ENCODE results near the gene ACLY. TPM values are rescaled to one million over a fixed set of nuclear protein-coding genes. Genes with fewer than 3 reads are reported as not detected.
"Not testable (repeated sequence)": the region's sequence is repeated elsewhere in the genome, so short reads cannot be mapped to it uniquely, and the experiment has no call there.

ACLY gene
- total RNA-seq, 1 experiment from 2014 or later, result 226 TPM

DNA sequence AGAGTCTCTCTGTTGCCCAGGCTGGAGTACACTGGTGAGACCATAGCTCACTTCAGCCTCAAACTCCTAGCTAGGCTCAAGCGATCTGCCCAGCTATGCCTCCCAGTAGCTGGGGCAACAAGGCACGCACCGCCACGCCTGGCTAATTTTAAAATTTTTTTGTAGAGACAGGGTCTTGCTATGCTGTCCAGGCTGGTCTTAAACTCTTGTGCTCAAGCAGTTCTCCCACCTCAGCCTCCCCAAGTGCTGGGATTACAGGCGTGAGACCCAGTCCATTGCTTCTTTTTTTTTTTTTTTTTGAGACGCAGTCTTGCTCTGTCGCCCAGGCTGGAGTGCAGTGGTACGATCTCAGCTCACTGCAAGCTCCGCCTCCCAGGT, 44.5 kb downstream of the ACLY start:
- not testable (repeated sequence) for DNase-seq (ENCODE audit: low read depth)

DNA sequence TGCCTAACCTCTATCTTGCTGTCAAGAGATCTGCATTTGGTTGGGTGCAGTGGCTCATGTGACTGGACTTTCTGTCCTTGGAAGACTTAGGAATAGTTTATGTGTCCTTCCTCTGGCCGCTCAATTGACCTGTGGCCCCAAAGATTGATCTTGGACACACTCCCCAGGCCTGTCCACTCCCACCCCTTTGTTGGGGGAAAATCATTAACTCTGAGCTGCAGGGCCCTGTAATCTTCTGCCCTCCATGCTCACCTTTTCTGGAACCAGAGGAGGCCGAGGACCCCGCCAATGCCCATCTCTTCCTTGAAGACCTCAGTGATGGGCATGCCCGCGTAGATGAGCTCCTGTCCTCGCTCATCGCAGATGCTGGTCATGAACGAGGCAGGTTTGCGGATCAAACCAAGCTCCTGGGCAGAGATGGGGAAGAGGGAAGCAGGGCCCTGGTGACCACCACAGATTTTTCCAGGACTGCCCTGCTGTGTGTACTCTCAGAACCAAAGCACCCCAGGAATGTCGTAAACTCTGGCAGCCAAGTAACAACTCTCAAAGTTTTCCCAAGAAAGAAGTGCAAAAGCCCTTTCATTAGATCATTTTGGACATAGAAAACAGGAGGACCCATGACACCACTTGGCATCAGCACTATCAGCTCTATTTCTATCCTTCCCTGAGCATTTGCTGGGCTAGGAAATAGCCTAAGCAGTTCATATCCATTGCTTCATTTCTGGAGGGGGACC, 45.0 kb downstream of the ACLY start:
- DNase-seq (ENCODE audit: low read depth), result no peak

DNA sequence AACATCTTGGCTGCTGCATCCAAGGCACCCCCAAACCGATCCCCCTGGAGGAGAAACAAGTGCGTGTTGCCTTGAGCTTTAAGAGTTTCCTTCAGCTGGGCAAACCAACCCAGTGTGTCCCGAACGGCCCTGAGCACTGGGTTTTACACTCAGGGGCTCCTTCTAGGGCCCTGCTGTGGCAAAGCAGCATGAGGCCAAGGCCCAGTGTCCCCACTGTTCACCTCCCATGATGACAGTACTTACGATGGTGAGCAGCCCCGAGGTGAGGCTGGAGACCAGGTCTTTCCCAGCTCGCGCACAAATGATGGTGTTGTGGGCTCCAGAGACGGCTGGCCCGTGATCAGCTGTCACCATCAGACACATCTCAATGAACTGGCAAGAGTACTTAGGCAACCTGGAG, 47.0 kb downstream of the ACLY start:
- no peak for DNase-seq (ENCODE audit: low read depth)

DNA sequence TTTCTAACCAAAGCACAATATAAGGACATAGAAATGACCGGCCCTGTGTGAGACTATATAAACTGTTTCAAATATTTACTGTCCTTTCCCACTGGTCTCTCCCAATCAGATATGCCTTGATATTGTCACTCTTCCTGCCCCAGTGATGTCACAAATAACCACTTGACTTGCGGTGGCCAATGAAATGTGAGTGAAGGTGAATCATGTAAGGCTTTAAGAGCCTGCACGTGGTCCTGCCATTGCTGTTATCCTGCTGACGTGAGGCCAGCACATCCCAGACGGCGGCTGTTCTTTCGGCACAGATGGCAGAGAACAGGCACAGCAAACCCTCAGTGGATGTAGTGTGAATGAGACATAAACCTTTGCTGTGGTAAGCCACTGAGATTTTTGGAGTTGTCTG, 48.1 kb downstream of the ACLY start:
- no peak for DNase-seq (ENCODE audit: low read depth)

DNA sequence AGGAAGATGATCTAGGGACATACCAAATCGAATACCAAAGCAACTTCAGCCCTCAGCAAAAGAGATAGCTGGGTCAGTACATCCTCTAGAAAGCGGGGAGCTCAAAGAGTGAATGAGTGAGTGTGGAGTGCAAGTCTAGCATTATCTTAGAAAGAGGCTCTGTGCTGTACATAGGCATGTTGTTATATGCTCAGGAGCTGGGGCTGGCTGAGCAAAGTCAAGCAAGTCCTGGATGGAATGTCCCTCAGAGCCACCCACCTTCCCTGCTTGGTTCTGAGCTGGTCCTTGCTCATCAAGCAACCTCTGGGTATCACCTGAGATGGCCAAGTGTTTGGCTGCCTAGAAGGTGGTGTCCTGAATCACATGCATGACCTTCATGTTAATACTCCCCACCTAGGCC, 48.7 kb downstream of the ACLY start:
- DNase-seq (ENCODE audit: low read depth), result no peak

DNA sequence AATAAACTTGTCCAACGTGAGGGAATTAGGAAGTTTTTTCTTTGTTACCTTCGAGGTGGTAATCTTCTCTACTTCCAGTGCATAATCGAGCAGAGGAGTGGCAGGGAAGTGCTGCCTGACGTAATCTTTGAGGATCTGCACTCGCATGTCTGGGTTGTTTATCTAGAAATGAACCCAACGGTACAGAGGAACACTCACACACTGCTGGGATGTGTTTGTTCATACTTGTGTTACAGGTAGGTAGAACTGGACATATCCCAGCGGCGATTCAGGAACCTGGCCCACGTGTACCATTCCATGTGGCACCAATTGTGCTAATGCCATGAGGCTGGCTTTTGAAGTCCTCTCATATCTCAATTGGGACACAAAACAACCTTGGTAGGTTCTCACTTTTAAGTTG, 49.3 kb downstream of the ACLY start:
- no peak for DNase-seq (ENCODE audit: low read depth)

DNA sequence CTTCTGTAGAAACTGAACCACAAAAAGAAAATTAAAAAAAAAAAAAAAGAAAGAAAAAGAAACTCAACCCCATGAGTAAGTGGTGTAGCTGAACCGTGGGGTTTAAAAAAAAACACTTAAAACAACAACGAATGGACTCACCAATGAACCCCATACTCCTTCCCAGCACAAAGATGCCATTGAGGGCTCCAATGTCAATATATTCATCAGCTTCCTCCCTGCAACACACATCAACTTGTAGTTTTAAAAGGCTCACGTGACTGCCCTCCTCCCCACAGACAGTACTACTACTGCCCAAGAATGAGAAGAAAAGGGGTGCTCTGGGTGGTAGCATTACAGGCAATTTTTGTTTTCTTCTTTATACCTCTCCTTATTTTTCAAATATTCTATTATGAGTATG, 50.2 kb downstream of the ACLY start:
- DNase-seq (ENCODE audit: low read depth), result no peak

DNA sequence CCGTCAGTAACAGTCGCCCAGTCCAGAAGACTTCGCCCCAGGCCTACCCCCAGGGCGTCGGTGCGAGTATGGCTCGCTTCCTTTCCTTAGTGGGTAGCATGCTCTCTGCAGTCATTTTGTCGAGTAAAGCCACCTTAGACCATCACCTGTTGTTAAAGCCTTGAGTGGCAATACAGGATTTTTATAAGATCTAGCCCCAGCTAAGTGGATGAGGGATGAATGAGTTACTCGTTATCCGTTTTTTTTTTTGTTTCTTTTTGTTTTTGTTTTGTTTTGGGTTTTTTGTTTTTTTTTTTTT, 53.2 kb downstream of the ACLY start:
- no peak for DNase-seq (ENCODE audit: low read depth)

DNA sequence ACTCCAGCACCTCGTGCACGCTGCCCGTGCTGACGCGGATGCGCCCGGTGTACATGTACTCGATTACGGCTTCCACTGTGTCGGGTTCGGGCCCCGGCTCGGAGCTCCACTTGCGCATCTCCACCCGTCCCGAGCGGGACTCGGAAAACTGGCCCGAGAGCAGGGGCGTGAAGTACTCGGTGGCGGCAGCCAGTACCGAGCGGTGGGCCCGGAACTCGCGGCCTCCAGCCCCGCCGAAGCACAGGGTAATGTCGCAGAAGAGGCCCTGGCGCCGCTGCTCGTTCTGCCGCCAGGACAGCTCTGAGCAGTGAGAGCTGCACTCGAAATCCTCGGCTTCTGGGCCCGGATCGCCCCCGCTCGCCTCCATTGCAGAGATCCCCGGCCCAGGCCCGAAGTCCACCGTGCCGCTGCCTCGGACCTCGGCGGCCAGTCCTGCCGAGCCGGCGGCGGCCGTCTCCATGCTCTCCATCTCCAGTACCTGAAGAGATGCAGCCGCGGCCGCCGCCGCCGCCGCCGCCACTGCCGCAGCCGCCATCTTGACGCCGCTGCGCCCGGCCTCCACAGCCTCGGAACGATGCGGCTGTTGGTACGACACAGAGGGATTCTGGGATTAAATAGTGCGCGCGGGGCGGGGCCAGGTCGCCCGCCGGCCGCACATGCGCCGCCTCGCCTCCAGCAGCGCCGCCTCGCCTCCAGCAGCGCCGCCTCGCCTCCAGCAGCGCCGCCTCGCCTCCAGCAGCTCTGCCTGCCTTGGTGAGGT, 53.7 kb downstream of the ACLY start, which contains the start of gene KLHL11:
Gene KLHL11, minus strand, starts transcription at position 588 of the 760 bp plus-strand sequence. Its CDS starts 53 bp downstream, at position 535.
- peak; percentile 92 for DNase-seq (ENCODE audit: low read depth)

DNA sequence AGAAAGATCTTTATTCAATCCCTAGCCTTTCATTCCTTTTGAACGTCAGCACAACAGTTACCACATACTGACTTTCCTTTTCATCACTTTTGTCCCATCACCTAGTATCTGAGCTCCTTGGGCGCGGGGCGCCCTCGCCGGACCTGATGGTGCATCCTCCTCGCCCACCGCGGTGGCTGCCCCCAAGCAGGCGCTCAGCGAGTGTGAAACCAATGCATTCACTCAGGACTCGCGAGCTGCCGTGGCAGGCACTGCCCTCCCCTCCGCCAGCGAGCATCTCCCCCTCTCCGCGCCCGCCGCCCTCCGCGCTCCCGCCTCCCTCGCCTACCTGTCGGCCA, 54.3 kb downstream of the ACLY start:
- DNase-seq (ENCODE audit: low read depth), result no peak

DNA sequence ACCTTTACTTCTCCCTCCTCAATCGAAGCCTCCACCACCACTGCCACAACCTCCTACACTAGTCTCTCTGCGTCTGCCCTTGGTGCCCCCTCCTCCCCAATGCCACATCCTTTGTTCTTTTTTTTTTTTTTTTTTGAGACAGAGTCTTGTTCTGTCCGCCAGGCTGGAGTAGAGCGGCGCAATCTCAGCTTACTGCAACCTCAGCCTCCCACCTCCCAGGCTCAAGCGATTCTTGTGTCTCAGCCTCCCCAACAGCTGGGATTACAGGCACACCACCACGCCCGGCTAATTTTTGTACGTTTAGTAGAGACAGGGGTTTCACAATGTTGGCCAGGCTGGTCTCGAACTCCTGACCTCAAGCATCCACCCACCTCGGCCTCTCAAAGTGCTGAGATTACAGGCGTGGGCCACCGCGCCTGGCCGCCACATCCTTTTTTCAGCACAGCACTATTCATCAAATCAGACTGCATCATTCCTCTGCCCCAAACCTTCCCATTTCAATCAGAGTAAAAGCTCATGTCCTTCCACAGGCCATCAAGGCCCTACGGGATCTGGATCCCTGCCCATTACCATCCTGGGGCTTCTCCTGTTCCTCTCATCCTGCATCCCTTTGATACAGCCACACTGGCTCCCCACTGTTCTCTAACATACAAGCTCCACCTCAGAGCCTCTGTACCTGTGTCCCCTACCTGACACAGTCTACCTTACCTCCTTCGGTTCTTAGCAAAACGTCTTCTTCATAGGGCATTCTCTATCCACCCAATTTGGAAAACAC, 55.5 kb downstream of the ACLY start:
- DNase-seq (ENCODE audit: low read depth), result no peak

DNA sequence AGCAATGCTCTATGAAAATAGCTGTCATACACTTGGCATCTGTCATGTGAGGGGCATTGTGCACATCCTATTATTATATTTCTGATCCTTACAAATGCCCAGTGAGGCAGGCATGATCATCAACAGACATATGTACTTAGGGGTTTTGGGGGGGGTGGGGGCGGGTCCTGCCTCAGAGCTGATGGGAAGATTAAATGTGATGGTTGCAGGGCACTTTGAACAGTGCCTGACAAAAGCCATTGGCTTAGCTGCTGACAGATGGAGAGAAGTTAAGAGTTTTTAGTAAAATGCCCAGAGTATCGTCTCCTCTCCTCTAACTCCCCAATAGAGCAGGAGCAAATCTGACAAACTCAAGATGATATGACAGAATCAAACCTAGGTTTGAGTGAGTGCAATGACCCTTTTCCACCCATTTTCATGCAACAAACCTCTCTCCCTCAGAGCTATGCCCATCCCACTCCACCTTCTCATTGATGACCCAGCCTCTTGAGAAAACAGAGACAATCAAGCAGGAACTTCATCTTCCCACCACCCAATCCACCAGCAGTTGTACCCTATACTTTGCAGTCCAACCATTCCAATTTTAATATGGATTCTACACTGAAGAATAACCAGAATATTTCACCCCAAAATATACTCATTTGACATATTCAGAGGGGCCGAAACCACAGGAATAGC, 58.4 kb downstream of the ACLY start:
- no peak for DNase-seq (ENCODE audit: low read depth)

DNA sequence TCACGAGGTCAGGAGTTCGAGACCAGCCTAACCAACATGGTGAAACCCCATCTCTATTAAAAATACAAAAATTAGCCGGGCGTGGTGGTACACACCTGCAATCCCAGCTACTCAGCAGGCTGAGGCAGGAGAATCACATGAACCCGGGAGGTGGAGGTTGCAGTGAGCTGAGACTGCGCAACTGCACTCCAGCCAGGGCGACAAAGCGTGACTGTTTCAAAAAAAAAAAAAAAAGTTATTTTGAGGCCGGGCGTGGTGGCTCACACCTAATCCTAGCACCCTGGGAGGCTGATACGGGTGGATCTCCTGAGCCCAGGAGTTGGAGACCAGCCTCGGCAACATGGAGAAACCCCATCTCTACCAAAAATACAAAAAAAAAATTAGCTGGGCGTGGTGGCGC, 67.4 kb downstream of the ACLY start:
- DNase-seq (ENCODE audit: low read depth), result not testable (repeated sequence)

DNA sequence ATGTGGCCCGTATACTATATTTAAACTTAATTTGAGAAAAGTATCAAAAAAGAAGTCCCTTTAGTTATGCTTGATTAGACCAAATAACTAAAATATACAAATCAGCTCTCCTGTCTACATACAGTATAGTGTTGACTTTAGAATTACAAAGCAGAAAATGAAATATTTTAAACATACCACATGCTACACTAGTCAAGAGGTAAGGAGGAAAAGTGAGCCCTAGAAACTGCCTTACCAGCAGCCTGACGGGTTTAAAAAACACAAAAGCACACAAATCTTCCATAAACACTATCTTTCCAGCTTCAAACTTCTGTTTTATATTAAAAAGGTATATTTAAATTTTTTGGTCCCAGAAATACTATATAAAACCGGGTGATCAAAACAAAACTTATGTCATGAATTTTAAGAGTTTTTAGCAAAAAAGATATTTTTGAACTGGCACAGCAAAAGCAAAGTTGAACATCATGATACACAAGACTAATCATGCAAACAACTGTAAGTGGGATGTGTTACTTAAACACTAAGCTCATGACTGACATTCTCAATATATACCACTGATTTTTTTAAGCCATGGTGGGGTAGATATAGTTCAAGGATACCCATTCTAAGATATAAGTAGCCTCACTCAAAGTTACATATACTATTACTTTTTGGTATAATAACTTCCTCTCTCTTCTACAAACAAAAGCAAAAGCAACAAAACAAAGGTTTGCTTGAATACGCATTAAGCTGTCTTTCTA, 69.3 kb downstream of the ACLY start:
- no peak for DNase-seq (ENCODE audit: low read depth)

DNA sequence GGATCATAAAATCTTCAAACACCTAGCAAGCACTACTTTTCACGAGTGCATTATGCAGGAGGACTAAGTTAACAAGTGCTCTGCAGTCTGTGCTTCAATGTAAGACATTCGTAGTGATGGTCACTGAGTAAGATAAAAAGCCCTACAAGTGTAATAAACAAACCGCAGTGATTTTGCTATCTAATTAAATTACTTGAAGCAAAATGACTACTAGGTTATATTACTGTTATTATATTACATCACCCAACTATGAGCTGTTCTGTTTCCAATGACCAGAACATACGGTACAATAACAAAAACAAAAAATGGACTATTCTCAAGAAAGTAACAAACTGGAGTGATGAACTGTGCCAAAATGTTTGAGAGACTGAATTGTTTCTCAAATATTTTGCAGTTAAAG, 70.0 kb downstream of the ACLY start:
- DNase-seq (ENCODE audit: low read depth), result no peak

DNA sequence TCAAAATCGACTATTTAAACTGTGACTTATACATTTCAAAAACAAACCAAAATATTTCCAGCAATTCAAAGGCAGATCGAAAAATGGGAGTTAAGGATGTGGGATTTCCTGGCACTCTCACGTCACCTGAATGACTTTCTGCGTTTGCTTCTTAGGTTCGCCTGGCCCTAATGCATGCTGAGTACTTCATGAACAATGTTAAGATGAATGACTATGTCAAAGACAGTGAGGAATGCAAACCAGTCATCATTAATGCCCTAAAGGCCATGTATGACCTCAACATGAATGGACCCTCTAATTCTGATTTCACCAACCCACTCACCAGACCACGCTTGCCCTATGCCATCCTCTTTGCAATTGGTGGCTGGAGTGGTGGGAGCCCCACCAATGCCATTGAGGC, 73.8 kb downstream of the ACLY start:
- DNase-seq (ENCODE audit: low read depth), result no peak

DNA sequence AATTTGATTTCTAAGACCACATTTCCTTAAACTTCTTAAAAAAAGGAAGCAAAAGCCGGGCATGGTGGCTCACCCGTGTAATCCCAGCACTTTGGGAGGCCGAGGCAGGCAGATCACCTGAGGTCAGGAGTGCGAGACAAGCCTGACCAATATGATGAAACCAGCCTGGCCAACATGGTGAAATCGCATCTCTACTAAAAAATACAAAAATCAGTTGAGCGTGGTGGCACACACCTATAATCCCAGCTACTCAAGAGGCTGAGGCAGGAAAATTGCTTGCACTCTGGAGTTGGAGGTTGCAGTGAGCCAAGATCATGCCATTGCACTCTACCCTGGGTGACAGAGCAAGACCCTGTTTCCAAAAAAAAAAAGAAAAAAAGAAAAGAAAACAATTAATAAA, 78.0 kb downstream of the ACLY start:
- not testable (repeated sequence) for DNase-seq (ENCODE audit: low read depth)

DNA sequence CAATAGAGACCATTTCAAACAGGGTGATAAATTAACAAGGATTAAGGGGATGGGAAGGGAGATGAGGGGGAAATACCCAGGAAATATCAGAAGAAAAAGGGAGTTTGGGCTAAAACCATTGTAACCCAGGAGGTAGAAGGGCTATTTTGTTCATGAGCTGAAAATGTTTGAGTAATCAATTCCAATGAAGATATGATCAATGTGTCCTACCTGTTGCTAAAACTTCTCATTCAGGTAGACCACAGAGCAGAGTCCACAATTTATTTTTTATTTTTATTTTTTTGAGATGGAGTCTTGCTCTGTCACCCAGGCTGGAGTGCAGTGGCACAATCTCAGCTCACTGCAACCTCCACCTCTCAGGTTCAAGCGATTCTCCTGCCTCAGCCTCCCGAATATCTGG, 79.3 kb downstream of the ACLY start:
- not testable (repeated sequence) for DNase-seq (ENCODE audit: low read depth)

DNA sequence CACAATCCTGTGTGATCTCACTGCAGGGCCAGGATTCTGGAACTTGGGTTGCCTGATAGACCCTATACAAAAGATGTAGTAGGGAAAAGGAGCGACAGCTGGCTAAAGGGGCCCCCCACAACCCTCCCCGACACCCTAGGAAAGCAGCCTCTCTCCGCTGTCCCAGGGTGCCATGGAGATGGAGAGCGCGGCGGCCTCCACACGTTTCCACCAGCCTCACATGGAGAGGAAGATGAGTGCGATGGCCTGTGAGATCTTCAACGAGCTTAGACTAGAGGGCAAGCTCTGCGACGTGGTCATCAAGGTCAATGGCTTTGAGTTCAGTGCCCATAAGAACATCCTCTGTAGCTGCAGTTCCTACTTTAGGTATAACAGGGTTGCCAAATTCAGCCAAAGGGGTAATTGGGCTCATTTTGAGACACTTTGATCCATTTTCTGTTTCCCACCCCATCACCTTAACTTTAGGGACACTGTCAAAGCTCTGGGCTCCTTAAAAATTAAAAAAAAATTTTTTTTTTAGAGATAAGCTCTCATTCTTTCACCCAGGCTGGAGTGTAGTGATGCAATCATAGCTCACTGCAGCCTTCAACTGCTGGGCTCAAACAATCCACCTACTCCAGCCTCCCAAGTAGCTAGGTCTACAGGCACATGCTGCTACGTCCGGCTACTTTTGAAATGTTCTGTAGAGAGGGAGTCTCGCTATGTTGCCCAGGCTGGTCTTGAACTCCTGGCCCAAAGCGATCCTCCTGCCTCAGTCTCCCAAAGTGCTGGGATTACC, 80.8 kb downstream of the ACLY start, which contains the start of gene KLHL10:
Gene KLHL10, plus strand, starts transcription at position 65 of the 778 bp plus-strand sequence. Its CDS starts 108 bp downstream, at position 173.
- no peak for DNase-seq (ENCODE audit: low read depth)

DNA sequence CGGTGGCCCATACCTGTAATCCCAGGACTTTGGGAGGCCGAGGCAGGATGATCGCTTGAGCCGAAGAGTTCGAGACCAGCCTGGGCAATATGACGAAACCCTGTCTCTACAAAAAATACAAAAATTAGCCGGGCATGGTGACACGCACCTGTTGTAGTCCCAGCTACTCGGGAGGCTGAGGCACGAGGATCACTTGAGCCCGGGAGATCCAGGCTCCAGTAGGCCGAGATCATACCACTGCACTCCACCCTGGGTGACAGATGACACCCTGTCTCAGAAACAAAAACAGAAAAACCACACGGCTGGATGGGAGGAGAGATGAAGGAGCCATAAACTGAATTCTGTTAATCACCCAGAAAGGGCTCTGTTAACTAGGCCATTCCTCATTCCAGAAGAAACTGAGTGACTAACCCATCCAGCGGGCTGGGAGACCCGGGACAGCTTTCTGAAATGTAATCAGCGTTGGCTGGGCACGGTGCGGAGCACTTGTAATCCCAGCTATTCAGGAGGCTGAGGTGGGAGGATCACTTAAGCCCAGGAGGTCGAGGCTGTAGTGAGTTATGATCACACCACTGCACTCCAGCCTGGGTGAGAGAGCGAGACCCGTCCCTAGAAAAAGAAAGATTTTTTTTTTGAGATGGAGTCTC, 82.1 kb downstream of the ACLY start:
- no peak for DNase-seq (ENCODE audit: low read depth)
